GM21360 (cell line): ENCODE measurements around the gene PON1.

Experiments used
- ATAC-seq: cut with Tn5 transposase; IDR thresholded peaks from one replicate; pipeline ENCODE4 v1.9.1; 2021; ENCODE audit warnings: mild to moderate bottlenecking, moderate library complexity; ENCODE audit not compliant: unreplicated experiment

PON1 gene

DNA sequence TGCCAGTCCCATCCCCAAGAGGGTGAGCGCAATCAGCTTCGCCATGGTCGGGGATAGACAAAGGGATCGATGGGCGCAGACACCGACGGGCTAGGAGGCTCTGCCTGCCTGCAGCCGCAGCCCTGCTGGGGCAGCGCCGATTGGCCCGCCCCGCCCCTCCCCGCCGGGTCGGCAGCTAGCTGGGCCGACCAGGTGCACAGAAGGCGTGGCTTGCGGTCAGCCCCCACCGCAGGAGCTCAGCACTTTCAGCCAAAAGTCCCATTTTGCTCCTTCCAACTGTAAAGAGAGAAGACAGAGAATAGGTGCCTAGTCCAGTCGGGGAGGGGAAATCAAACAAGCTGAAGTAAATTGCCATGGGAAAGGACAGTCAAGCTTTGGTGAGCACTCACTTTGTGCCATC is at the start of gene PON1:
Gene PON1 (minus strand): TSS at position 102 of the 400 bp plus-strand sequence. CDS start 57 bp downstream, at position 45.
- no peak for ATAC-seq

DNA sequence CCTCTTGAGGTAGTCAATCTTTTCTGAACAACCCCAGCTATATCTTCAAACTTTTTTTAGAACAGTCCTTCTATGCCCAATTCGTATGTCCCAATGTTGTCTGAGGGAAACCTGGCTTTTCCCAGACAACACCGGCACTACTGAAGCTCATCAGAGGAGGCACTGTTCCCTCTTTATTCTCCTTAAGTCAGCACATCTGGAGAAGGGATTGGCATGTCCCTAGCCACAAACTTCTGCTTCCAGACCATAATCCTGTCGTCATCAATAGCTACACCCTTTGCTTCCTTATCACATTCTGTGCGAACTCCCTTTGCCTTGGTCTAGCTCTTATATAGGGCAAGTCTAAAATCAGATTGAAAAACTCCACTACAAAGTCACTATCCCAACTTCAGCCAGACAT is 49.0 kb upstream of the PON1 start:
- no peak for ATAC-seq

DNA sequence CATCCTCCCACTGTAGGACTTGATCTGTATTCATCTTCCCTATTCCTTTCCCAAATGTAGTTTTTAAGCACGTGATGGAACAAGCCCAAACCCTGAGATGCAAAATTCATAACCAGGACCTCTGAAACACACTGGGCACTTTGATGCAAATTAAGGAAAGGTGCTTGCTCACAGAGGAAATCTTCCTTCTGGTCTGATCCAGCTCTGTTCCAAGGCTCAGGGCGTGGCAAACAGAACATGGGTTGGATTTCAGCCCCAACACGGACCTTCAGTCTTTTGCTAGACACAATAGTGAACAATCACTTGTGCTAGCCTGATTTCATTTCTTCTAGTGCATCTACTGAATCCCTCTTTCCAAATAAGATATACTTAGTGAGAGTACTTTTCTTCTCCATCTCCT is 43.9 kb upstream of the PON1 start:
- no peak for ATAC-seq

DNA sequence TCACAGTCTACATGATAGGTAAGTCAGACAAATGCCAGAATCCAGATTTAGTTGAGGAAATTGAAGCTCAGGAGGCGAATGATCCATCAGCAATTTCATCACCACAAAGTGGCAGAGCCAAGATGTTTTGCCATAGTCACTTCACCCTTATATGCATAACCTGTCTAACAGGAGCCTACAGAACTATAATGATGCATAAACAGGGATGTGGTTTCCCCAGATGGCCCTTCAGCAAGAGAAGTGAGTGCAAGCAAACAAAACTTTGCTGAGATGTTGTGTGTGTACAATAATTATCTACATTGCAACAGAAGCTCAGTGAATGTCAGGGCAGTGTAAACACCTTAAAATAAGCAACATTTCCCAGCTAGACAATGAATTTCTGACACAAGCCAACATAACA is 43.3 kb upstream of the PON1 start:
- ATAC-seq = no peak

DNA sequence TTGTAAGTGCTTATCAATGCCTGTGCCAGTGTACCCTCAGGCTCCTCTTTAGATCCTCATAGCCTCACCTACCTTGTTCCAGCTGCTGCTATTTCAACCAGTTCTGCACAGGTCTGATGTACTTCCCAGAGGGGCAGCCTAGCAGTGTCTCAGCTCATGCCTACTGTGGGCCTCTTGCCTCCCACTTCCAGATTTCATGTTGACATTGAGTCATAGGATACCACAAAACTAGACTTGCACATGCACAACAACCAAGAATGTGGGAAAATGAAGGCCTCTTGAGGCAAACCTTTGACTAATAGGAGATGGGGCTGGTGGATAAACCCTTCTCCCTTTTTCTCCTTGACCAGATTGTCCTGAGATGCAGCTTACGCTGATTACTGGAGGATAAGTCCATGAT is 40.8 kb upstream of the PON1 start:
- ATAC-seq = no peak

DNA sequence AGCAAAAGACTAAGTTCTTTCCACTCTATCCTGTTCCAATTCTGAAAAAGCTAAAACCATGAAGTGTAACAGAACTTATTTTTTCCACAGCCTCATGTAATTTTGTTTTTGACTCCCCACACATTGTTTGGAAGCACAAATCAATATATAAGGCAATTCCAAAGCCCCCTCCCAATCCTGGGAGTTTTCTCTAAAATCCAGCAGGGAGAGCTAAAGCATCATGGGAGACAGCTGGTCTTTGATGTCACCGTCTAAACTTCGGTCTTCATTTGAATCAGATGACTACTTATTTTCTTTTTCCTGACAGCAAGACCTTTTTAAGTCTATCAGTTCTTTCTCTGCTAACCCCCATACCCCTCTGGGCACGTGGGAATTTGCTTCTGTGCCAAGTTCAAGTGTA is 33.3 kb upstream of the PON1 start:
- ATAC-seq = no peak

DNA sequence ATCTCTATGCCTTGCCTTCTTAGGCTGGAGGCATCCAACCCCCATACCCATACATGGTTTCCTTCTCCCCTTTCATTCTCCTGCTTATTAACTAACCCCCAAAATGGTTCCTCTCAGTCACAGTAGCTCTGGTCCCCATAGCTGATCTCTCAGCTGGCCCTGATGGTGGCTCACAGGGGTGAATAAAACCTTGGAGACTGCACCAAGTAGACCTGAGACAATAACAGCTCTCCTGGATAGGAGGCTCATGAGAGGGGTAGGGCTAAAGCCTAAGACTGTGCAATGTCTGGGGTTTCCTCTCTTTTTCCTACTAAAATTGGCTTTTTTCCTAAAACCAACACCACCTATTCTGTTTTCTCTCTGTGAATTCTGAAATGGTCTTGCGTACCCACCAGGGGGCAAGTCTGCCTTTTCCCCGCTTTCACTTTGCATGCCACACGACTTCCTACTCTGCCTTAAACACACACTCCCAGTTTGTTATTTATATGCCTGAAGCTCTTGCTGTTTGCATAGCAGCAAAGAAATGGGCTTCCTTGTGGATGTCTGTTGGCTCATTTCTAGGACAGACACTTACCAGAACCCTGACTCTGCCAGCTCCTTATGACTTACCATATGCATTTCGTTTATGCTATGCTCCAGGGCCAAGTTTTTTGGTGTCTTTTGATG is 18.4 kb upstream of the PON1 start:
- no peak for ATAC-seq

DNA sequence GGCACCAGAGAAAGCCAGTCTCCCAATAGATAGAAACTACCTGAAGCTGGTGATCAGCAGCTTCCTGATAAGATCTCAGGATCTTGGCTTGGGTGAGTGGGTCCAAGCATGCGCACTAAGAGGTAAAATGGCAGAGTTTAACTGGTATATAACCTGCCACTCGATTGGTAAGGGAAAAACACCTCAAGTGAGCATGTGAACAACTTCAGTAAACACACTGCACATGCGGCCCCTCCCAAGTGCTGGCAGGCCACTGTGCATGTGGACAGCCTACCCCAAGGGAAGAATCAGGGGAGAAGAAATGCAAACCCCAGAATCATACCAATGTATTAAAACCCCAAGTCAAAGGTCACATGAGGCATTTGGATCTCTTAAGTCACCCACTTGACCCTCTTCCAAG is 17.7 kb upstream of the PON1 start:
- no peak for ATAC-seq

DNA sequence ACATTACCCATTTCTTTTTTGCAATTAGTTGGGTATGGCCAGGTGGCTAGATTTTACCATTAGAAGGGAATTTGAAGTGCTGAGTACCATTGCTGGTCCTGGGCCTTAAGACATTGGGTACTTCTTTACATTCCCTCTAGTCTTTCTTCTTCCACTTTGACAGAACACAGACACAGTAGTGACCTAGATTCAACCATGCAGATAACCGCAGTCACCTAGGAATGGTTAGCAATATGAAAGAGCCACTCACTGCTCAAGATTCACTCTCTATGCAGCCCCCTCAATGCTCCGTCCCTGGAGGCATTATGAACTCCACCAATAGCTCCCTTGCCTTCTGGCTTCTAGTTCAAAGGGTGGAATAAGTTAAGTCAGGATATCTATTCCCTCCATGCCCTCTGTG is 16.2 kb upstream of the PON1 start:
- ATAC-seq = peak; percentile 68

DNA sequence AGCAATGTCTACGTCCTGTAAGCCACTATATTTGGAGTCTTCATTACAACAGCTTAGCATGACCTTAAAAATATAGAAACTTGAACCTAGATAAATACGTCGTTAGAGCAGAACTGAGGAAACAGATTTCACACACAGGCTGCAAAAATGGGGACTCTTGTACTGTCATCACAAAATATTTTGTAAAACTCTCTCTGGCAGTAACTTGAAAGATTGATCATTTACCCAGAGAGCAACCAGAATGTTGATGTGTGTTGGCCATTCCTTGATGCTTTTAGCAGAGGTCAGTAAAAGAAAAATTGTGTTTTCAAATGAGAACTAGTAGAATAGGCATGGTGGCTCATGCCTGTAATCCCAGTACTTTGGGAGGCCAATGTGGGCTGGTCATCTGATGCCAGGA is 14.5 kb upstream of the PON1 start:
- no peak for ATAC-seq

DNA sequence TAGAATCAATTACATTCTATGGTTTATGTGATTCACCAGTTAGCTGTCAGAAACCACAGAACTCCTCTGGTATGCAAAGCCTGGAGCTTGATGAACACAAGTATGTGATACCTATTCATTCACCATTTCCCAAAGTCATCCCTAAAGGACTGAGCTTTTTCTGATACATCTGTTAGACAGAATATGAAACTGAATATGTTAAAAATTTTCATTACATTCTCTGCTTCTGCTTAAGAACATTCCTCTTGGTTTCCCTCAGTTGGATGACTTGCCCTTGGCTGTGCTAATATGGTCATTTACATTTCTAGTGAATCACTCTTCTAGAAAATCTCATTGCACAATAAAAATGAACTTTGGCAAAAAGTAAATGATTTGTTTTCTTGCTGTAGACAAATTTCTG is 10.8 kb upstream of the PON1 start:
- no peak for ATAC-seq

DNA sequence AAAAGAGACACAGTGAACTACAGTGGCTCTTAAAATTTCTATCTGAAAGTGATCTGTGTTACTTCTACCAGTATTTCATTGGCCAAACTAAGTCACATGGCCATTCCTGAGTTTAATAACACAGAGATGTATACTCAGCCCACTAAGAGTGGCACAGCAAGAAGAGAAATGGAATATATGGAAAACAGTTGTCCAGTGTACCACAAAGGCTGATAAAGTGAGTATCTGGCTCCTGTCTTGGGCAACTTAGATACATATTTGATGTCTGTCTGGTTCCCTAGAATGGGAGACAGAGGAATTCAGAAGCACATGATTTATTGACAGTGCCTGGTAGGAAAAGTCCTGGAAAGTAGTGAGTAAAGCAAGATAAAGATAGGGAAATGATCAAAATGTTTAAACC is 10.1 kb upstream of the PON1 start:
- ATAC-seq = no peak

DNA sequence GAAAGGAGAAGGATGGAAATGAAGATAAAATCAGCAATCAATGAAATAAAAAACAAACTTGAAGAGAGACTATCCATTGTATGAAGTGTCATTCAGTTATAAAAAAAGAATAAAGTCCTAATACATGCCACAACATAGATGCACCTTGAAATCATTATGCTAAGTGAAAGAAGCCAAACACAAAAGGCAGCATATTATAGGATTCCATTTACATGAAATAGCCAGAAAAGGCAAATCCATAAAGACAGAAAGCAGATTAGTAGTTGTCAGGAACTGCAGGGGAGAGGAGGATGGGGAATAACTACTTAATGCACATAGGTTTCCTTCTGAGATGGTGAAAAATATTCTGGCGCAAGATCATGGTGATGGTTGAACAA is 6.6 kb upstream of the PON1 start:
- ATAC-seq = peak; percentile 27

DNA sequence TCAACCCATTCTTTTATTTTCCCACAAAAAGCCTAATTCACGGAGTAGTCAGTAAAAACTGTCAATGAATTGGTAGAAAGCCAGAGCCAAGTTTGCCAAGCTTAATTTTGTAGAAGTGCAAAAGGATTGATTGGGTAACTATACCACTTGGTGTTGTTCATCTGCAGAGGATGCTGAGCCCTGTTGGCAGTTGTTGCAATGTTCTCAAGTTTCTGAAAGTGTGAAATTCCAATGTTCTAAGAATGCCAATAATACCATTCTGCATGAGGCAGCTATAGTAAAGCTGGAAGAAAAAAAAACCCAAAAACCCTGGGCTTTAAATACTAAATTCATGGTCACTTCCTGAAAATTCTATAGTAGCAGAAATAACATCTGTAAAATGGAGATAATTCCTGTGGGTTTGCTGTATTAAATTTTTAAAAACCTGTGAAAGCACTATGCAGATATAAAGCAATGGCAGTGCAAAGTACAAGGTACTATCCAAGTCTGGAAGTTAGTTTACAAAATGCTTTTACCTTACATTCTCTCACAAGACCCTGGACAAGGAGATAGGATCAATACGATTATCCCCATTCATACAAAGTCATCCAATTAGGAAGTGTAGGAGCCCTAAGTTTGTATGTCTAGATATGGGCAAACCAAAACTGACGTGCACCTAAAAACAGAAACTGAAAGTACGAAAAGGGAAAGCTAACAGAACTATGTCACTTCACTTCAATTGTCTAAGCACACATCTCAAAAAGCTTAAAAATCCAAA is 6.0 kb upstream of the PON1 start:
- ATAC-seq = peak; percentile 96

DNA sequence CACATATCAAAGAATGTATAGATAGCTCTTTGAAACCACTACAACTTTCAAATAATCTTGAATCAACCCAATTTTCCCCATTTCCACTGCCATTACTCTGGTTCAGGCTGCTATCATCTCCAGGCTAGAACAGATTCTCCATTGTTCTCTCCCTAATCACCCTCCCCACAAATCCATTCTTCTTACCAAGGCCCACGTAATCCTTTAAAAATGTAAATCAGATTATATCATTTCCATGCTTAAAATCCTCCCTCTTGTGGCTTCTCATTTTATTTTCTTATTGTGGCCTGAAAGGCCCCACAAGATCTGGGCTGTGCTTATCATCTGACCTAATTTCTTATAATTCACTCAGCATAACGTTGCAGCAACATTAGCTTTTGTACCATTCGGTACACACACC is 3.0 kb upstream of the PON1 start:
- no peak for ATAC-seq

DNA sequence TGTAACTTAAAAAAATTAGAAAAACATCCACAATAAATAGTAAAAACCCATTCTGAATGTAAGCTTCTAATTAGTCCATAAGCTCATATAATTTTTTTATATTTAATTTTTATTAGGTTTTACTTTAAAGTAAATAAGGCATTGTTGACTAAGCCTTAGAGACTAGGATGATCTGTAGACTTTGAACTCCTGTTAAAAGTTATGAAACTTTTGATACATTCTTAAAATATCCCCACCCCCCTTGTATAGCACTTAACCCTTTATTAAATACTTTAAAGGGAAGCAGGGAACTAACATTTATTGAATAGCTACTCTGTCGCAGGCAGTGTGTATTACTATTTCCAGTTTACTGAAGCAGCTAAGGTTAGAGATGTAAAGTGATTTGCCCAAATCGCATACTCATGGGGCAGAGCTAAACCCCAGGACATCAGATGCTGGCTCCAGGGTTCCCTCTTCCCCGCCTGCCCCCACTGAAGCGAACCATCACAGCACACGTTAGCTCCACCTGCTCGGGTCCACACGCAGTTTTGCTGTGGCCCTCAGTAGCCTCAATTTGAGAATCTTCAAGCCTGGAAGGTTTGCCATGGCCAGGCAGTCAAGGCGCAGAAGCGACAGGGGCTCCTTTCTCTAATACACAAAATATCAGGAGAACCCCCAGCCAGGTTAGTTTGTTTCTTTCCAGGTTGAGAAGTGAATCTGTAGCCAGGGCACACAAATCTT is 762 bp downstream of the PON1 start:
- ATAC-seq = no peak

DNA sequence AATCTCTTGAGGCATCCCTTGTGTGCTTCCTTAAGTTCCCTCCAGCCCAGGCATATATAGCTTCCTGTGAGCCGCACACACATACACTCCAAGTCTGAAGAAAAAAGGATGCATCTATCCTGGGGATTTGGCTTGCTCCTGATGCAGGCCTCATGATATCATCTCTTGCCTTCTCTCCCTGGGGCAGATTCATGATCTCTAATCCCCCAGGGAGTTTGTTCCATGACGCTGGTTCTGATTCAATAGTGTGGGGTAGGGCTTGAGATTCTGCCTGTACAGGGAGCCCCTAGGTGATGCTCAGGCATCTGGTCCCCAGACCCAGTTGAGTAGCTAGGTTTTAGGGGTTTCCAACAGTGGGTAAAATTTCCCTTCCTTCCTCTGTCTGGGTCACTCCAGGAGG is 1.5 kb downstream of the PON1 start:
- no peak for ATAC-seq

DNA sequence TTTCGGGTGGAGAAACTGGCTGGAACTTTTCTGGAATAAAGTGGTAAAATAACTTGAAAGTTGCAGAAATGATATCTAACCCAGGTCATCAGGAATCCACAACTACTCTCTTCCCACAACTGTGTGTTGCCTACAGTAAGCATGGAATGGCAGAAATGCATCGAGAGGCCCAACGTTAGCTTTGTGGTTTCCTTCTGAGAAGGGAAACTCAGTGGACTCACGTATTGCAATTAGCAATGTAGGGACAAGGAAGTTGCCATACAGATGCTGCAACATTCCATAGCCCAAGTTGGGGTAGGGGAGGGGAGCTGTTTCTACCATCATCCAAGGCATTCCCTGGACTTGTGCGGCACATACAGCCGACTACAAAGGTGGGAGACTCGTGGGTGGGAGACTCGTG is 1.9 kb downstream of the PON1 start:
- ATAC-seq = no peak

DNA sequence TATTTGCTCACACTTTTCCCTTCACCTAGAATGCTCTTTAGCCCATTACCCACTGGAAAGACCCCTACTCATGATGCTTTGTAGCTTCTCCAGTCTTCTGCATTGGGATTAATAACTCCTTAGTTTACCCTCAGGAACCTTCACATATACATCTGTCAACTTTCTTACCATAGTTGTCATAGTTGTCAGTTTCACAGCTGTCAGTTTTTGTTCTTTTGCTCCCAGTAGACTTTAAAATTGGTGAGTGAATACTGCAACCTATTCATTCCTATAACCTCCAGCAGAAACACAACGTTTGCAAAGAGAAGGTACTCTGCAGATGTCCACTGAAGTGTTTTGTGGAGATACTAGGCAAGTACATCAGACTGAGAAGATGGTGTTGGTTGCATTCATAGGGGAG is 2.6 kb downstream of the PON1 start:
- ATAC-seq = no peak

DNA sequence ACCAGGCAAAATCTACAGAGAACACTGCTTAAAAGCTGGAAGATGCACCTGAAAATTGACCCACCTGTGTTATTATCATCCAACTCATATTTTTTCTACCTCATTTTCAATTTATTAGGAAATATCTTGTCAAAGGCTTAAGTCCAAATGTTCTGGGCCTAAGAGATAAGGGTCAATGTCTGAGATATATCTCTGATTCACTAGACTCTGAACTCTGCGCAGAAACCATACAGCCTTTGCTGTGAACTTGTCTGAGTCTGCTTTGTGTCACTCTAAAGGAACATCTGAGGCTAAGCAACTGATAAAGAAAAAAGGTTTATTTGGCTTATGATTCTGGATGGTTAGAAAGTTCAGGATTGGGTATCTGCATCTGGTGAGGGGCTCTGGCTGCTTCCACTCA is 3.7 kb downstream of the PON1 start:
- no peak for ATAC-seq

DNA sequence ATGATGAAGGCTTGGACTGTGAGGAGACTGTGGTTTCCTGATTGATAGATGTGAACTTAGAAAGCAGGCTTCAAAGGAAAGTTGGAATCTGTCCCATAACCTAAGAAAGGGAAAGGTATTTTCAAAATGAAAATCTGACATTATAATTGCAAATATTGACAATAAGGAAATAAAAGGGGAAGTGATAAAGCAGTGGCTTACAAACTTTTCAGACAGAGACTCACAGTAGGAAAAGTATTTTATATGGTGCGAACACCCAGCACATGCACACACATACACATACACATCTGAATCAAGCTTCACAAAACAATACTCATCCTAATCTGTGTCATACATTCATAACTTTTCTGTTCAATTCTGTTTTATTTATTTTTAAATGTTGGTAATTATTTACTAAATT is 4.8 kb downstream of the PON1 start:
- no peak for ATAC-seq

DNA sequence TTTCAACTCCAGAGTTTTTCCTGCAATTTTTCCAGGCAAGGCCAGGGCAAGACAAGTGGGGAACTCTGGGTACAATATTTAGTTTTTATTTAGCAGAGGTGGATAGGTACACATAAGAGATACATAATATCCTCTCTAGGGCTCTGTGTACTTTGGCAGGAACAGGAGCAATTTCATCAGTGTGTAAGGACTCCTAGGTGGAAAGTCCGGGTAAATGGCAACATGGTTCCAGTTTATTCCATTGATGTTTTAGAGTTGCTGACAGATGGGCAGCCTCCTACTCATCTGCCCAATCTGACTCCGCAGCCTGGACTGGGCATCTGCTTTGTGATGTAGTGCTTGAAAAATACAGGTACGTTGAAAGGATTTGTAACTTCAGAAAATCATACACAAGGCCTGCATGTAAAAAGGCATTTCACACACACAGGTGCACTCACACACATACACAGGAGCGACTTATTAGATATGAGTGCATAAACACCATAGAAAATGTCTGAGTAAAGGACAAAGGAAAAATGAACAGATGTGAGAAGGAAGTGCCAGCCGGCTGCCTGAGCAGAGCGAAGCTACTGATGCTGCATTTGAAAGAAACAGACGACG is 5.7 kb downstream of the PON1 start:
- ATAC-seq = no peak
